Skeletal muscle tissue (tissue), 4 donors: ENCODE measurements around the gene LRFN2. TPM values are rescaled to one million over a fixed set of nuclear protein-coding genes. Genes with fewer than 3 reads are reported as not detected.

ENCODE experiments used
- H3K27ac ChIP-seq: one replicate; pipeline ENCODE4 v1.7.0; 2013; ENCODE audit warnings: mild to moderate bottlenecking, low read depth, low read length, inconsistent platforms
- H3K27me3 ChIP-seq, 3 donors: one replicate each; pipeline ENCODE4 v1.7.0; 2013; ENCODE audit warnings: low read length in 3 of 3; ENCODE audit not compliant: control insufficient read depth in 3 of 3, insufficient read depth in 3 of 3
- H3K36me3 ChIP-seq, 3 donors: one replicate each; pipeline ENCODE4 v1.7.0; 2013; ENCODE audit warnings: low read length in 3 of 3; ENCODE audit not compliant: control insufficient read depth in 3 of 3, insufficient read depth in 3 of 3
- H3K4me1 ChIP-seq, 3 donors: one replicate each; pipeline ENCODE4 v1.7.0; 2013; ENCODE audit warnings: low read length in 3 of 3, mild to moderate bottlenecking in 3 of 3; ENCODE audit not compliant: control insufficient read depth in 3 of 3, insufficient read depth in 3 of 3
- H3K4me3 ChIP-seq, 3 donors: one replicate each; pipeline ENCODE4 v1.7.0; 2013; ENCODE audit warnings: low read length in 3 of 3
- H3K9ac ChIP-seq, 3 donors: one replicate each; pipeline ENCODE4 v1.7.0; 2013; ENCODE audit warnings: low read length in 3 of 3, mild to moderate bottlenecking in 3 of 3, moderate library complexity in 2 of 3, low read depth in 1 of 3
- H3K9me3 ChIP-seq, 3 donors: one replicate each; pipeline ENCODE4 v1.7.0; 2013; ENCODE audit warnings: low read length in 3 of 3; ENCODE audit not compliant: control insufficient read depth in 3 of 3
- total RNA-seq: library from RNA; depleted of rRNA; stranded (reverse); fragments of >200 nt; gene quantifications from one replicate; pipeline ENCODE4 v1.2.3, GENCODE V29; 2014
- donor health status: Osteomylitis.

The LRFN2 gene
- total RNA-seq, 1 donor from 2014 or later = not detected

GRCh38 chr6:40526036-40526435, 61.1 kb downstream of the LRFN2 start:
- Histone ChIP-seq H3K27ac (no peak overlapping the region), H3K27me3 (peaks cover 0 to 12% (median 4%) of the 10 kb centered on the region in 3 donors), H3K4me3 (no peak overlapping the region), H3K9me3 (no peaks in the 10 kb centered on the region), H3K9ac (no peak overlapping the region), H3K4me1 (no peaks in the 10 kb centered on the region), H3K36me3 (no peaks in the 10 kb centered on the region)

GRCh38 chr6:40524797-40525585, 62.2 kb downstream of the LRFN2 start:
- Histone ChIP-seq H3K9ac (no peak overlapping the region), H3K27ac (no peak overlapping the region), H3K9me3 (no peaks in the 10 kb centered on the region), H3K36me3 (no peaks in the 10 kb centered on the region), H3K27me3 (peaks cover 0 to 22% (median 14%) of the 10 kb centered on the region in 3 donors), H3K4me1 (no peaks in the 10 kb centered on the region), H3K4me3 (no peak overlapping the region)

- no peak overlapping the region for H3K9ac ChIP-seq
- H3K4me3 ChIP-seq = no peak overlapping the region
- H3K27me3 ChIP-seq = peaks cover 0 to 26% (median 18%) of the 10 kb centered on the region in 3 donors
- H3K9me3 ChIP-seq = no peaks in the 10 kb centered on the region
- H3K27ac ChIP-seq = no peak overlapping the region
- no peaks in the 10 kb centered on the region for H3K4me1 ChIP-seq
- H3K36me3 ChIP-seq = no peaks in the 10 kb centered on the region
Observed at GRCh38 chr6:40523505-40524172, 63.5 kb downstream of the LRFN2 start.

- Histone ChIP-seq H3K27ac (no peak overlapping the region), H3K4me3 (no peak overlapping the region), H3K9me3 (no peaks in the 10 kb centered on the region), H3K4me1 (no peaks in the 10 kb centered on the region), H3K36me3 (no peaks in the 10 kb centered on the region), H3K27me3 (peaks cover 0 to 28% (median 22%) of the 10 kb centered on the region in 3 donors), H3K9ac (no peak overlapping the region)
Observed at GRCh38 chr6:40521496-40521895, 65.7 kb downstream of the LRFN2 start.

GRCh38 chr6:40520678-40521077, 66.5 kb downstream of the LRFN2 start:
- H3K4me3 ChIP-seq = no peak overlapping the region
- no peak overlapping the region for H3K9ac ChIP-seq
- H3K4me1 ChIP-seq = no peaks in the 10 kb centered on the region
- H3K27ac ChIP-seq = no peak overlapping the region
- no peaks in the 10 kb centered on the region for H3K9me3 ChIP-seq
- H3K36me3 ChIP-seq = no peaks in the 10 kb centered on the region
- peaks cover 0 to 28% (median 22%) of the 10 kb centered on the region in 3 donors for H3K27me3 ChIP-seq

GRCh38 chr6:40520084-40520483, 67.1 kb downstream of the LRFN2 start:
- no peak overlapping the region for H3K9ac ChIP-seq
- H3K4me3 ChIP-seq = no peak overlapping the region
- no peaks in the 10 kb centered on the region for H3K9me3 ChIP-seq
- H3K4me1 ChIP-seq = no peaks in the 10 kb centered on the region
- peaks cover 0 to 28% (median 22%) of the 10 kb centered on the region in 3 donors for H3K27me3 ChIP-seq
- H3K27ac ChIP-seq = no peak overlapping the region
- no peaks in the 10 kb centered on the region for H3K36me3 ChIP-seq

GRCh38 chr6:40517654-40518053, 69.5 kb downstream of the LRFN2 start:
- no peak overlapping the region for H3K9ac ChIP-seq

GRCh38 chr6:40516429-40516828, 70.7 kb downstream of the LRFN2 start:
- no peak overlapping the region for H3K27ac ChIP-seq
- H3K4me1 ChIP-seq = no peaks in the 10 kb centered on the region
- no peaks in the 10 kb centered on the region for H3K36me3 ChIP-seq
- no peak overlapping the region for H3K4me3 ChIP-seq
- peaks cover 0 to 18% (median 17%) of the 10 kb centered on the region in 3 donors for H3K27me3 ChIP-seq
- no peak overlapping the region for H3K9ac ChIP-seq
- H3K9me3 ChIP-seq = no peaks in the 10 kb centered on the region

More at GRCh38 chr6:40517654-40518053, 69.5 kb downstream of the LRFN2 start:
- peaks cover 0 to 28% (median 22%) of the 10 kb centered on the region in 3 donors for H3K27me3 ChIP-seq
- no peak overlapping the region for H3K27ac ChIP-seq
- no peaks in the 10 kb centered on the region for H3K4me1 ChIP-seq
- H3K9me3 ChIP-seq = no peaks in the 10 kb centered on the region
- H3K36me3 ChIP-seq = no peaks in the 10 kb centered on the region
- H3K4me3 ChIP-seq = no peak overlapping the region

- H3K9ac ChIP-seq = no peak overlapping the region
- no peak overlapping the region for H3K4me3 ChIP-seq
- no peaks in the 10 kb centered on the region for H3K9me3 ChIP-seq
- H3K27ac ChIP-seq = no peak overlapping the region
- H3K36me3 ChIP-seq = no peaks in the 10 kb centered on the region
- no peaks in the 10 kb centered on the region for H3K4me1 ChIP-seq
- H3K27me3 ChIP-seq = no peaks in the 10 kb centered on the region
Observed at GRCh38 chr6:40512340-40512739, 74.8 kb downstream of the LRFN2 start.

- Histone ChIP-seq H3K27me3 (no peaks in the 10 kb centered on the region), H3K27ac (no peak overlapping the region), H3K4me3 (no peak overlapping the region), H3K4me1 (no peaks in the 10 kb centered on the region), H3K9me3 (no peaks in the 10 kb centered on the region), H3K9ac (no peak overlapping the region), H3K36me3 (no peaks in the 10 kb centered on the region)
Observed at GRCh38 chr6:40511884-40512283, 75.3 kb downstream of the LRFN2 start.
